B cell (primary cell): ENCODE measurements around the gene TMEM182. TPM values are rescaled to one million over a fixed set of nuclear protein-coding genes. Genes with fewer than 3 reads are reported as not detected.

Experiments used
- ATAC-seq: fragments of 200-7000 bp; cut with Tn5 transposase; one replicate; pipeline ENCODE4 v1.10.0; 2021; ENCODE audit warnings: low read depth, mild to moderate bottlenecking, moderate number of reproducible peaks, moderate library complexity
- CTCF ChIA-PET: fragments of 350-600 bp; sonication (Branson Sonifier 250); formaldehyde crosslinking; loops from one replicate; lab custom pipeline; 2021; ENCODE audit warnings: antibody characterized with exemption, inconsistent platforms; lab: Charles Lee
- POLR2A ChIA-PET: fragments of 350-600 bp; sonication (Branson Sonifier 250); formaldehyde crosslinking; loops from one replicate; lab custom pipeline; 2021; ENCODE audit warnings: antibody characterized with exemption; lab: Charles Lee
- DNase-seq: peaks from one replicate; pipeline ENCODE4 v3.0.0; 2013
- H2AFZ ChIP-seq: 2 replicates; pipeline ENCODE4 v1.6.1; 2012; ENCODE audit warnings: mild to moderate bottlenecking, low read depth, low read length; ENCODE audit not compliant: insufficient read depth, poor library complexity, severe bottlenecking
- H3K27ac ChIP-seq, 2 donors: 1 replicate in 1 of 2; 2 replicates in 1 of 2; pipeline ENCODE4 v1.5.1; 2012 to 2013; ENCODE audit warnings: low read length in 2 of 2, mild to moderate bottlenecking in 2 of 2, moderate library complexity in 1 of 2
- H3K27me3 ChIP-seq, 4 experiments: fragments of 200-600 bp in 1 of 4; sonication (generic) in 1 of 4; replicated peaks in 1 of 4; 1 replicate in 2 of 4; 2 replicates in 2 of 4; pipeline versions ENCODE4 v1.6.1 to v1.7.0; 2013 to 2016; ENCODE audit warnings: low read length in 3 of 4, mild to moderate bottlenecking in 2 of 4, mixed read lengths in 1 of 4, moderate library complexity in 1 of 4; ENCODE audit not compliant: insufficient read depth in 4 of 4, control insufficient read depth in 3 of 4; ENCODE audit errors: control extremely low read depth in 1 of 4
- H3K36me3 ChIP-seq, 2 experiments: replicated peaks in 1 of 2; 1 replicate in 1 of 2; 2 replicates in 1 of 2; pipeline versions ENCODE4 v1.6.1 to v1.7.1; 2013; ENCODE audit warnings: low read length in 1 of 2; ENCODE audit not compliant: insufficient read depth in 2 of 2, control insufficient read depth in 1 of 2; ENCODE audit errors: control extremely low read depth in 1 of 2, extremely low read depth in 1 of 2
- H3K4me1 ChIP-seq, 2 donors: fragments of 200-600 bp in 1 of 2; sonication (generic) in 1 of 2; 1 replicate in 1 of 2; 2 replicates in 1 of 2; pipeline versions ENCODE4 v1.5.1 to v1.6.1; 2013 to 2017; ENCODE audit warnings: low read length in 2 of 2; ENCODE audit not compliant: control insufficient read depth in 2 of 2, insufficient read depth in 2 of 2
- H3K4me2 ChIP-seq: replicated peaks from 2 replicates; pipeline ENCODE3; 2012; ENCODE audit warnings: mild to moderate bottlenecking, low read depth, low read length; ENCODE audit not compliant: poor library complexity, severe bottlenecking
- H3K4me3 ChIP-seq, 5 experiments: fragments of 200-600 bp in 1 of 5; sonication (generic) in 1 of 5; 1 replicate in 3 of 5; 2 replicates in 2 of 5; pipeline versions ENCODE4 v1.5.1 to v1.7.0; 2011 to 2016; ENCODE audit warnings: low read length in 4 of 5, mild to moderate bottlenecking in 4 of 5, low read depth in 2 of 5, control low read depth in 1 of 5, moderate library complexity in 1 of 5; ENCODE audit not compliant: insufficient read depth in 1 of 5; ENCODE audit errors: control extremely low read depth in 1 of 5, extremely low read depth in 1 of 5
- H3K79me2 ChIP-seq: fragments of 200-600 bp; sonication (generic); one replicate; pipeline ENCODE4 v1.6.0; 2016; ENCODE audit warnings: low read length; ENCODE audit not compliant: control insufficient read depth, insufficient read depth
- H3K9ac ChIP-seq: fragments of 200-600 bp; sonication (generic); 2 replicates; pipeline ENCODE4 v1.6.1; 2017; ENCODE audit warnings: mild to moderate bottlenecking, low read length, moderate library complexity
- H3K9me3 ChIP-seq, 3 donors: one replicate each; pipeline versions ENCODE4 v1.6.1 to v1.7.1; 2013; ENCODE audit warnings: low read length in 2 of 3; ENCODE audit not compliant: control insufficient read depth in 2 of 3, insufficient read depth in 1 of 3; ENCODE audit errors: control extremely low read depth in 1 of 3
- H4K20me1 ChIP-seq: 2 replicates; pipeline ENCODE4 v1.6.0; 2012; ENCODE audit warnings: mild to moderate bottlenecking, low read length; ENCODE audit not compliant: insufficient read depth, control insufficient read depth, poor library complexity, severe bottlenecking
- H3K27ac Mint-ChIP-seq: one replicate; pipeline ENCODE4 v1.8.0; 2021; ENCODE audit warnings: mixed read lengths
- H3K27me3 Mint-ChIP-seq: one replicate; pipeline ENCODE4 v1.8.0; 2021; ENCODE audit warnings: mixed read lengths
- H3K4me1 Mint-ChIP-seq: one replicate; pipeline ENCODE4 v1.8.0; 2021; ENCODE audit warnings: mixed read lengths
- H3K4me3 Mint-ChIP-seq: one replicate; pipeline ENCODE4 v1.8.0; 2021; ENCODE audit warnings: mixed read lengths
- H3K9me3 Mint-ChIP-seq: one replicate; pipeline ENCODE4 v1.8.0; 2022; ENCODE audit warnings: mixed read lengths; ENCODE audit not compliant: insufficient read depth
- EZH2 ChIP-seq: IDR thresholded peaks from 2 replicates; pipeline ENCODE4 v1.6.1; 2012; ENCODE audit warnings: borderline replicate concordance, low read depth, mild to moderate bottlenecking, moderate library complexity, low read length; ENCODE audit not compliant: insufficient read depth, poor library complexity, severe bottlenecking
- WGBS: methylation state at CpG from one replicate; pipeline ENCODE4 v1.1.5; 2013; ENCODE audit warnings: missing lambda C conversion rate; ENCODE audit not compliant: insufficient coverage; 5-methylcytosine and 5-hydroxymethylcytosine counted together
- intact Hi-C: fragments of 100-400 bp; cut with micrococcal nuclease; formaldehyde crosslinking; loops from one replicate; pipeline ENCODE4 v1.10.0; 2022
- polyA plus RNA-seq: library from polyadenylated mRNA; depleted of rRNA; stranded (reverse); fragments of >200 nt; gene quantifications from 2 replicates; pipeline ENCODE4 v1.2.3, GENCODE V29; 2012
- total RNA-seq, 2 donors: library from RNA; stranded (reverse); fragments of 120-200 nt in 1 of 2; gene quantifications; 1 replicate in 1 of 2; 2 replicates in 1 of 2; pipeline versions ENCODE4 v1.2.3 to v1.2.4, GENCODE V29; 2013 to 2022
- TF ChIP-seq, protein P1 (sequence below): fragments of 200-600 bp; IDR thresholded peaks from one replicate; pipeline ENCODE4 v1.8.0; 2022; ENCODE audit warnings: antibody characterized with exemption, mild to moderate bottlenecking

The TMEM182 gene
- total and polyA plus RNA-seq, 2 donors (not counting 1 experiment from before 2014, with no cell fraction given) = 3.8 to 6.5 TPM

- Histone ChIP-seq H3K79me2 (no peaks in the 10 kb centered on the region), H3K27me3 (no peaks in the 10 kb centered on the region), H3K36me3 (peaks cover 2 to 9% of the 10 kb centered on the region in 2 experiments), H3K4me1 (no peaks in the 10 kb centered on the region), H4K20me1 (no peaks in the 10 kb centered on the region), H3K27ac (no peak overlapping the region), H3K4me3 (no peak overlapping the region), H2AFZ (no peak overlapping the region), H3K4me2 (no peak overlapping the region), H3K9ac (no peak overlapping the region), H3K9me3 (no peaks in the 10 kb centered on the region)
- DNase-seq (no peak), ATAC-seq (no peak)
- H3K27me3 Mint-ChIP-seq = no peaks in the 10 kb centered on the region
- intact Hi-C loops = no loop called here
- H3K9me3 Mint-ChIP-seq = no peaks in the 10 kb centered on the region
- POLR2A ChIA-PET = no interaction called here
- no peak for TF ChIP-seq EZH2
- TF ChIP-seq, protein P1, sequence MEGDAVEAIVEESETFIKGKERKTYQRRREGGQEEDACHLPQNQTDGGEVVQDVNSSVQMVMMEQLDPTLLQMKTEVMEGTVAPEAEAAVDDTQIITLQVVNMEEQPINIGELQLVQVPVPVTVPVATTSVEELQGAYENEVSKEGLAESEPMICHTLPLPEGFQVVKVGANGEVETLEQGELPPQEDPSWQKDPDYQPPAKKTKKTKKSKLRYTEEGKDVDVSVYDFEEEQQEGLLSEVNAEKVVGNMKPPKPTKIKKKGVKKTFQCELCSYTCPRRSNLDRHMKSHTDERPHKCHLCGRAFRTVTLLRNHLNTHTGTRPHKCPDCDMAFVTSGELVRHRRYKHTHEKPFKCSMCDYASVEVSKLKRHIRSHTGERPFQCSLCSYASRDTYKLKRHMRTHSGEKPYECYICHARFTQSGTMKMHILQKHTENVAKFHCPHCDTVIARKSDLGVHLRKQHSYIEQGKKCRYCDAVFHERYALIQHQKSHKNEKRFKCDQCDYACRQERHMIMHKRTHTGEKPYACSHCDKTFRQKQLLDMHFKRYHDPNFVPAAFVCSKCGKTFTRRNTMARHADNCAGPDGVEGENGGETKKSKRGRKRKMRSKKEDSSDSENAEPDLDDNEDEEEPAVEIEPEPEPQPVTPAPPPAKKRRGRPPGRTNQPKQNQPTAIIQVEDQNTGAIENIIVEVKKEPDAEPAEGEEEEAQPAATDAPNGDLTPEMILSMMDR = no peak
- no peak overlapping the region for H3K27ac Mint-ChIP-seq
- H3K4me3 Mint-ChIP-seq = no peak overlapping the region
- CTCF ChIA-PET = interaction anchor here (8.5 kb wide), 1 partner anchor 12 kb away, joined by 71 read pairs; no protein-coding TSS in a partner anchor
- H3K4me1 Mint-ChIP-seq = no peaks in the 10 kb centered on the region
- no CpG with 5 or more reads among the region's 1 CpG for WGBS
Measured at GRCh38 chr2:102765061-102765460, 3.2 kb downstream of the TMEM182 start.

GRCh38 chr2:102768253-102768652 lies 6.4 kb downstream of the TMEM182 start:
- DNase-seq (no peak), ATAC-seq (no peak)
- Histone ChIP-seq H3K4me3 (no peak overlapping the region), H3K79me2 (no peaks in the 10 kb centered on the region), H3K27ac (no peak overlapping the region), H2AFZ (no peak overlapping the region), H3K27me3 (no peaks in the 10 kb centered on the region), H3K4me2 (no peak overlapping the region), H3K4me1 (no peaks in the 10 kb centered on the region), H3K9me3 (no peaks in the 10 kb centered on the region), H4K20me1 (no peaks in the 10 kb centered on the region), H3K9ac (no peak overlapping the region), H3K36me3 (peaks cover 6 to 15% of the 10 kb centered on the region in 2 experiments)
- 100% methylated on average over 3 of the region's 3 CpGs for WGBS
- Mint-ChIP-seq H3K4me3 (no peak overlapping the region), H3K9me3 (no peaks in the 10 kb centered on the region), H3K4me1 (no peaks in the 10 kb centered on the region), H3K27me3 (no peaks in the 10 kb centered on the region), H3K27ac (no peak overlapping the region)
- TF ChIP-seq, protein P1 = no peak
- no peak for TF ChIP-seq EZH2
- intact Hi-C loops = no loop called here
- CTCF ChIA-PET = interaction anchor here (8.5 kb wide), 1 partner anchor 15 kb away, joined by 71 read pairs; no protein-coding TSS in a partner anchor
- POLR2A ChIA-PET = no interaction called here
